GM18502 (cell line): Measurements from ENCODE around the gene ANTKMT.

Source experiments
- ATAC-seq: cut with Tn5 transposase; IDR thresholded peaks from one replicate; pipeline ENCODE4 v1.9.1; 2021; ENCODE audit warnings: mild to moderate bottlenecking; ENCODE audit not compliant: unreplicated experiment, poor library complexity

Gene ANTKMT

GRCh38 chr16:695355-696089 is 25.4 kb upstream of the ANTKMT start:
- no peak for ATAC-seq

GRCh38 chr16:698911-699671 is 21.9 kb upstream of the ANTKMT start:
- ATAC-seq = no peak

- ATAC-seq = no peak
These were observed 20.0 kb upstream of the ANTKMT start for GRCh38 chr16:700684-701584.

GRCh38 chr16:702341-702740 is 18.6 kb upstream of the ANTKMT start:
- no peak for ATAC-seq

- ATAC-seq = no peak
These were observed 17.5 kb upstream of the ANTKMT start for GRCh38 chr16:703406-703805.

- ATAC-seq = no peak
These were observed 16.9 kb upstream of the ANTKMT start for GRCh38 chr16:704047-704446.

- no peak for ATAC-seq
These were observed 16.2 kb upstream of the ANTKMT start for GRCh38 chr16:704552-705380.

GRCh38 chr16:705431-706188 is 15.3 kb upstream of the ANTKMT start, which contains the start of gene FBXL16:
TSS of gene FBXL16 (minus strand) at chr16:705801. CDS start at chr16:697405, 8,396 bp downstream.
- ATAC-seq = no peak

GRCh38 chr16:706189-707061 is 14.5 kb upstream of the ANTKMT start:
- ATAC-seq = no peak

GRCh38 chr16:707062-707538 is 13.8 kb upstream of the ANTKMT start:
- ATAC-seq = no peak

- ATAC-seq = no peak
These were observed 12.9 kb upstream of the ANTKMT start for GRCh38 chr16:708019-708418.

- ATAC-seq = no peak
These were observed 12.0 kb upstream of the ANTKMT start for GRCh38 chr16:708959-709358.

- ATAC-seq = no peak
These were observed 11.1 kb upstream of the ANTKMT start for GRCh38 chr16:709566-710499.

- no peak for ATAC-seq
These were observed 10.4 kb upstream of the ANTKMT start for GRCh38 chr16:710500-711075.

- ATAC-seq = no peak
These were observed 9.9 kb upstream of the ANTKMT start for GRCh38 chr16:711084-711483.

GRCh38 chr16:711548-712320 is 9.2 kb upstream of the ANTKMT start:
- no peak for ATAC-seq
